Esophagus squamous epithelium (tissue), 4 donors: Measurements from ENCODE around the gene MPV17.
"Not testable (repeated sequence)": the region's sequence is repeated elsewhere in the genome, so short reads cannot be mapped to it uniquely, and the experiment has no call there.

ENCODE experiments used
- POLR2A ChIP-seq, 4 donors: fragments of 450-650 bp; IDR thresholded peaks; one replicate each; pipeline ENCODE4 v1.6.1; 2017; ENCODE audit warnings: antibody characterized with exemption in 4 of 4, mild to moderate bottlenecking in 4 of 4, moderate library complexity in 3 of 4
- TF ChIP-seq, protein P1 (sequence below), 6 experiments: fragments of 450-650 bp in 4 of 6; fragments of 200-600 bp in 2 of 6; sonication (generic) in 2 of 6; IDR thresholded peaks; one replicate each; pipeline ENCODE4 v1.5.1; 2016 to 2019; ENCODE audit warnings: antibody characterized with exemption in 6 of 6, mild to moderate bottlenecking in 4 of 6, moderate library complexity in 4 of 6

DNA sequence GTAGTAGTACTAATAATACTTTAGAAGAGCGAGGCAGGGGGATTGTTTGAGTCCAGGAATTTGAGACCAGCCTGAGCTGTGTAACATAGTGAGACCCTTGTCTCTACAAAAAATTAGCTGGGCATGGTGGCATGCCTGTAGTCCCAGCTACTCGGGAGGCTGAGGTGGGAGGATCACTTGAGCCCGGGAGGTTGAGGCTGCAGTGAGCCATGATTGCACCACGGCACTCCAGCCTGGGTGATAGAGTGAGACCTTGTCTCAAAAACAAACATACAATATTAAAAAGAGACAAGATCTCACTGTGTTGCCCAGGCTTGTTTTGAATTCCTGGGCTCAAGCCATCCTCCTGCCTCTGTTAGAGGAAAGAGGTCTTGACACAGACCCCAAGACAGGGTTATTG is 22.3 kb downstream of the MPV17 start:
- not testable (repeated sequence) for TF ChIP-seq POLR2A (IDR thresholded peaks at IDR 0.05)
- TF ChIP-seq, protein P1, sequence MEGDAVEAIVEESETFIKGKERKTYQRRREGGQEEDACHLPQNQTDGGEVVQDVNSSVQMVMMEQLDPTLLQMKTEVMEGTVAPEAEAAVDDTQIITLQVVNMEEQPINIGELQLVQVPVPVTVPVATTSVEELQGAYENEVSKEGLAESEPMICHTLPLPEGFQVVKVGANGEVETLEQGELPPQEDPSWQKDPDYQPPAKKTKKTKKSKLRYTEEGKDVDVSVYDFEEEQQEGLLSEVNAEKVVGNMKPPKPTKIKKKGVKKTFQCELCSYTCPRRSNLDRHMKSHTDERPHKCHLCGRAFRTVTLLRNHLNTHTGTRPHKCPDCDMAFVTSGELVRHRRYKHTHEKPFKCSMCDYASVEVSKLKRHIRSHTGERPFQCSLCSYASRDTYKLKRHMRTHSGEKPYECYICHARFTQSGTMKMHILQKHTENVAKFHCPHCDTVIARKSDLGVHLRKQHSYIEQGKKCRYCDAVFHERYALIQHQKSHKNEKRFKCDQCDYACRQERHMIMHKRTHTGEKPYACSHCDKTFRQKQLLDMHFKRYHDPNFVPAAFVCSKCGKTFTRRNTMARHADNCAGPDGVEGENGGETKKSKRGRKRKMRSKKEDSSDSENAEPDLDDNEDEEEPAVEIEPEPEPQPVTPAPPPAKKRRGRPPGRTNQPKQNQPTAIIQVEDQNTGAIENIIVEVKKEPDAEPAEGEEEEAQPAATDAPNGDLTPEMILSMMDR (IDR thresholded peaks at IDR 0.05), result not testable (repeated sequence)
